22Rv1 (cell line): ENCODE results near the gene CACNG5.

Experiments used
- ZFX ChIP-seq: fragments of 450-650 bp; IDR thresholded peaks from 2 replicates; pipeline ENCODE4 v1.6.1; 2017; ENCODE audit warnings: antibody characterized with exemption, borderline replicate concordance
- TF ChIP-seq, protein P1 (sequence below): fragments of 450-650 bp; IDR thresholded peaks from 2 replicates; pipeline ENCODE4 v1.5.1; 2017; ENCODE audit warnings: mild to moderate bottlenecking

DNA sequence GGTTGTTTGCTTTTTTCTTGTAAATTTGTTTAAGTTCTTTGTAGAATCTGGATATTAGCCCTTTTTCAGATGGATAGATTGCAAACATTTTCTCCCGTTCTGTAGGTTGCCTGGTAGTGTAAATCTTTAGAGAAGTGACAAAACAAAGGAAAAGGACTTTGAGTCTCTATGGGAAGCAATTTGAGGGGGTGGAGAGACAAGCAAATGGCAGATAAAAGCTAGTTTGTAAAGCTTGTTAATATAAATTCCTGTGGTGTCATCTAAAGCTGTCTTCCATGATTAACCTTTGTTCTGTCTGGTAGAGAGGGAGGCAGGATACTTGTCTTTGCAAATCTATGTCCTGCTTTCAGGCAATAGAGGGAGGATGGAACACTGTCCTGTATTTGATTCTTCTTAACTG lies 89.0 kb downstream of the CACNG5 start:
- TF ChIP-seq, protein P1, sequence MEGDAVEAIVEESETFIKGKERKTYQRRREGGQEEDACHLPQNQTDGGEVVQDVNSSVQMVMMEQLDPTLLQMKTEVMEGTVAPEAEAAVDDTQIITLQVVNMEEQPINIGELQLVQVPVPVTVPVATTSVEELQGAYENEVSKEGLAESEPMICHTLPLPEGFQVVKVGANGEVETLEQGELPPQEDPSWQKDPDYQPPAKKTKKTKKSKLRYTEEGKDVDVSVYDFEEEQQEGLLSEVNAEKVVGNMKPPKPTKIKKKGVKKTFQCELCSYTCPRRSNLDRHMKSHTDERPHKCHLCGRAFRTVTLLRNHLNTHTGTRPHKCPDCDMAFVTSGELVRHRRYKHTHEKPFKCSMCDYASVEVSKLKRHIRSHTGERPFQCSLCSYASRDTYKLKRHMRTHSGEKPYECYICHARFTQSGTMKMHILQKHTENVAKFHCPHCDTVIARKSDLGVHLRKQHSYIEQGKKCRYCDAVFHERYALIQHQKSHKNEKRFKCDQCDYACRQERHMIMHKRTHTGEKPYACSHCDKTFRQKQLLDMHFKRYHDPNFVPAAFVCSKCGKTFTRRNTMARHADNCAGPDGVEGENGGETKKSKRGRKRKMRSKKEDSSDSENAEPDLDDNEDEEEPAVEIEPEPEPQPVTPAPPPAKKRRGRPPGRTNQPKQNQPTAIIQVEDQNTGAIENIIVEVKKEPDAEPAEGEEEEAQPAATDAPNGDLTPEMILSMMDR: no peak
- TF ChIP-seq ZFX: no peak
